ENCODE results near the gene BDKRB2.
A peak's percentile ranks its signal among the peaks of the same experiment; 100 is the strongest.

Gene BDKRB2

GRCh38 chr14:96205978-96206360, 1.3 kb downstream of the BDKRB2 start:
- no peaks in the 10 kb centered on the region for H3K36me3 ChIP-seq (ENCODE audit: control insufficient read depth, insufficient read depth, low read length)
- no peak overlapping the region for H3K4me3 ChIP-seq (ENCODE audit: low read length)
- no peaks in the 10 kb centered on the region for H3K27me3 ChIP-seq (ENCODE audit: control insufficient read depth, insufficient read depth, low read length)
- peaks cover 33% of the 10 kb centered on the region for H3K4me1 ChIP-seq (ENCODE audit: control insufficient read depth, insufficient read depth, low read length)
- no peaks in the 10 kb centered on the region for H3K9me3 ChIP-seq (ENCODE audit: control insufficient read depth, low read length)
- H3K9ac ChIP-seq (ENCODE audit: low read length), result peak overlapping the region; percentile 77

- H3K36me3 ChIP-seq (ENCODE audit: control insufficient read depth, insufficient read depth, low read length), result no peaks in the 10 kb centered on the region
- no peaks in the 10 kb centered on the region for H3K9me3 ChIP-seq (ENCODE audit: control insufficient read depth, low read length)
- H3K4me3 ChIP-seq (ENCODE audit: low read length), result no peak overlapping the region
- H3K27me3 ChIP-seq (ENCODE audit: control insufficient read depth, insufficient read depth, low read length), result no peaks in the 10 kb centered on the region
- peaks cover 33% of the 10 kb centered on the region for H3K4me1 ChIP-seq (ENCODE audit: control insufficient read depth, insufficient read depth, low read length)
- no peak overlapping the region for H3K9ac ChIP-seq (ENCODE audit: low read length)
Observed at GRCh38 chr14:96206461-96206860, 1.8 kb downstream of the BDKRB2 start.

- Histone ChIP-seq H3K4me1 (ENCODE audit: control insufficient read depth, insufficient read depth, low read length) (peaks cover 33% of the 10 kb centered on the region), H3K9me3 (ENCODE audit: control insufficient read depth, low read length) (no peaks in the 10 kb centered on the region), H3K9ac (ENCODE audit: low read length) (no peak overlapping the region), H3K36me3 (ENCODE audit: control insufficient read depth, insufficient read depth, low read length) (no peaks in the 10 kb centered on the region), H3K27me3 (ENCODE audit: control insufficient read depth, insufficient read depth, low read length) (no peaks in the 10 kb centered on the region), H3K4me3 (ENCODE audit: low read length) (no peak overlapping the region)
Observed at GRCh38 chr14:96207686-96208085, 3.0 kb downstream of the BDKRB2 start.

- Histone ChIP-seq H3K27me3 (ENCODE audit: control insufficient read depth, insufficient read depth, low read length) (no peaks in the 10 kb centered on the region), H3K4me1 (ENCODE audit: control insufficient read depth, insufficient read depth, low read length) (peaks cover 29% of the 10 kb centered on the region), H3K36me3 (ENCODE audit: control insufficient read depth, insufficient read depth, low read length) (no peaks in the 10 kb centered on the region), H3K4me3 (ENCODE audit: low read length) (no peak overlapping the region), H3K9me3 (ENCODE audit: control insufficient read depth, low read length) (no peaks in the 10 kb centered on the region), H3K9ac (ENCODE audit: low read length) (no peak overlapping the region)
Observed at GRCh38 chr14:96208739-96209138, 4.1 kb downstream of the BDKRB2 start.

- Histone ChIP-seq H3K9me3 (ENCODE audit: control insufficient read depth, low read length) (no peaks in the 10 kb centered on the region), H3K4me3 (ENCODE audit: low read length) (no peak overlapping the region), H3K36me3 (ENCODE audit: control insufficient read depth, insufficient read depth, low read length) (no peaks in the 10 kb centered on the region), H3K4me1 (ENCODE audit: control insufficient read depth, insufficient read depth, low read length) (no peaks in the 10 kb centered on the region), H3K27me3 (ENCODE audit: control insufficient read depth, insufficient read depth, low read length) (no peaks in the 10 kb centered on the region), H3K9ac (ENCODE audit: low read length) (no peak overlapping the region)
Observed at GRCh38 chr14:96212140-96212539, 7.5 kb downstream of the BDKRB2 start.

- Histone ChIP-seq H3K4me3 (ENCODE audit: low read length) (no peak overlapping the region), H3K4me1 (ENCODE audit: control insufficient read depth, insufficient read depth, low read length) (no peaks in the 10 kb centered on the region), H3K36me3 (ENCODE audit: control insufficient read depth, insufficient read depth, low read length) (no peaks in the 10 kb centered on the region), H3K9me3 (ENCODE audit: control insufficient read depth, low read length) (no peaks in the 10 kb centered on the region), H3K27me3 (ENCODE audit: control insufficient read depth, insufficient read depth, low read length) (no peaks in the 10 kb centered on the region), H3K9ac (ENCODE audit: low read length) (no peak overlapping the region)
Observed at GRCh38 chr14:96212896-96213295, 8.3 kb downstream of the BDKRB2 start.

- Histone ChIP-seq H3K9me3 (ENCODE audit: control insufficient read depth, low read length) (no peaks in the 10 kb centered on the region), H3K4me1 (ENCODE audit: control insufficient read depth, insufficient read depth, low read length) (no peaks in the 10 kb centered on the region), H3K4me3 (ENCODE audit: low read length) (no peak overlapping the region), H3K9ac (ENCODE audit: low read length) (no peak overlapping the region), H3K36me3 (ENCODE audit: control insufficient read depth, insufficient read depth, low read length) (no peaks in the 10 kb centered on the region), H3K27me3 (ENCODE audit: control insufficient read depth, insufficient read depth, low read length) (no peaks in the 10 kb centered on the region)
Observed at GRCh38 chr14:96213871-96214465, 9.3 kb downstream of the BDKRB2 start.

GRCh38 chr14:96214793-96215192, 10.2 kb downstream of the BDKRB2 start:
- Histone ChIP-seq H3K4me1 (ENCODE audit: control insufficient read depth, insufficient read depth, low read length) (no peaks in the 10 kb centered on the region), H3K9ac (ENCODE audit: low read length) (no peak overlapping the region), H3K27me3 (ENCODE audit: control insufficient read depth, insufficient read depth, low read length) (no peaks in the 10 kb centered on the region), H3K9me3 (ENCODE audit: control insufficient read depth, low read length) (no peaks in the 10 kb centered on the region), H3K4me3 (ENCODE audit: low read length) (no peak overlapping the region), H3K36me3 (ENCODE audit: control insufficient read depth, insufficient read depth, low read length) (no peaks in the 10 kb centered on the region)

- Histone ChIP-seq H3K4me1 (ENCODE audit: control insufficient read depth, insufficient read depth, low read length) (no peaks in the 10 kb centered on the region), H3K4me3 (ENCODE audit: low read length) (no peak overlapping the region), H3K9me3 (ENCODE audit: control insufficient read depth, low read length) (no peaks in the 10 kb centered on the region), H3K27me3 (ENCODE audit: control insufficient read depth, insufficient read depth, low read length) (no peaks in the 10 kb centered on the region), H3K9ac (ENCODE audit: low read length) (no peak overlapping the region), H3K36me3 (ENCODE audit: control insufficient read depth, insufficient read depth, low read length) (no peaks in the 10 kb centered on the region)
Observed at GRCh38 chr14:96215452-96216244, 11.0 kb downstream of the BDKRB2 start.

- Histone ChIP-seq H3K9ac (ENCODE audit: low read length) (no peak overlapping the region), H3K4me3 (ENCODE audit: low read length) (no peak overlapping the region), H3K36me3 (ENCODE audit: control insufficient read depth, insufficient read depth, low read length) (no peaks in the 10 kb centered on the region), H3K27me3 (ENCODE audit: control insufficient read depth, insufficient read depth, low read length) (no peaks in the 10 kb centered on the region), H3K4me1 (ENCODE audit: control insufficient read depth, insufficient read depth, low read length) (no peaks in the 10 kb centered on the region), H3K9me3 (ENCODE audit: control insufficient read depth, low read length) (no peaks in the 10 kb centered on the region)
Observed at GRCh38 chr14:96216627-96217026, 12.0 kb downstream of the BDKRB2 start.

GRCh38 chr14:96217376-96217913, 12.8 kb downstream of the BDKRB2 start:
- Histone ChIP-seq H3K4me1 (ENCODE audit: control insufficient read depth, insufficient read depth, low read length) (no peaks in the 10 kb centered on the region), H3K27me3 (ENCODE audit: control insufficient read depth, insufficient read depth, low read length) (no peaks in the 10 kb centered on the region), H3K4me3 (ENCODE audit: low read length) (no peak overlapping the region), H3K36me3 (ENCODE audit: control insufficient read depth, insufficient read depth, low read length) (no peaks in the 10 kb centered on the region), H3K9me3 (ENCODE audit: control insufficient read depth, low read length) (no peaks in the 10 kb centered on the region), H3K9ac (ENCODE audit: low read length) (no peak overlapping the region)

GRCh38 chr14:96221109-96221650, 16.5 kb downstream of the BDKRB2 start:
- peaks cover 17% of the 10 kb centered on the region for H3K4me1 ChIP-seq (ENCODE audit: control insufficient read depth, insufficient read depth, low read length)

More at GRCh38 chr14:96221109-96221650, 16.5 kb downstream of the BDKRB2 start:
- Histone ChIP-seq H3K27me3 (ENCODE audit: control insufficient read depth, insufficient read depth, low read length) (no peaks in the 10 kb centered on the region), H3K9ac (ENCODE audit: low read length) (no peak overlapping the region), H3K36me3 (ENCODE audit: control insufficient read depth, insufficient read depth, low read length) (no peaks in the 10 kb centered on the region), H3K9me3 (ENCODE audit: control insufficient read depth, low read length) (no peaks in the 10 kb centered on the region), H3K4me3 (ENCODE audit: low read length) (no peak overlapping the region)
